Fibroblast of lung (primary cell): ENCODE measurements around the gene TRPM7. TPM values are rescaled to one million over a fixed set of nuclear protein-coding genes. Genes with fewer than 3 reads are reported as not detected.

ENCODE experiments used
- DNase-seq, 2 donors: peaks; one replicate each; pipeline versions ENCODE4 v3.0.0 to v3.0.0-alpha.2; 2010; ENCODE audit warnings: low read depth in 2 of 2
- H2AFZ ChIP-seq: 2 replicates; pipeline ENCODE4 v1.5.1; 2012; ENCODE audit warnings: low read length, control low read depth, inconsistent platforms
- H3K27ac ChIP-seq: 2 replicates; pipeline ENCODE4 v1.5.1; 2011; ENCODE audit warnings: low read length, control low read depth; ENCODE audit not compliant: insufficient read depth
- H3K27me3 ChIP-seq: 2 replicates; pipeline ENCODE4 v1.5.1; 2011; ENCODE audit warnings: mild to moderate bottlenecking, low read length; ENCODE audit not compliant: control insufficient read depth, insufficient read depth
- H3K36me3 ChIP-seq: 2 replicates; pipeline ENCODE4 v1.5.1; 2011; ENCODE audit warnings: low read length; ENCODE audit not compliant: control insufficient read depth, insufficient read depth
- H3K4me1 ChIP-seq: 2 replicates; pipeline ENCODE4 v1.5.1; 2011; ENCODE audit warnings: low read length; ENCODE audit not compliant: control insufficient read depth, insufficient read depth; ENCODE audit errors: extremely low read depth
- H3K4me2 ChIP-seq: 2 replicates; pipeline ENCODE4 v1.5.1; 2011; ENCODE audit warnings: low read length, control low read depth; ENCODE audit not compliant: insufficient read depth; ENCODE audit errors: extremely low read depth
- H3K4me3 ChIP-seq, 4 experiments: fragments of 200-600 bp in 1 of 4; sonication (generic) in 1 of 4; replicated peaks in 1 of 4; 2 replicates each; pipeline ENCODE4 v1.5.1; 2011 to 2016; ENCODE audit warnings: low read length in 4 of 4, low read depth in 3 of 4, mild to moderate bottlenecking in 3 of 4, control low read depth in 2 of 4, inconsistent platforms in 1 of 4, mixed read lengths in 1 of 4; ENCODE audit not compliant: insufficient read depth in 1 of 4; ENCODE audit errors: control extremely low read depth in 1 of 4
- H3K79me2 ChIP-seq: 2 replicates; pipeline ENCODE4 v1.5.1; 2012; ENCODE audit warnings: mild to moderate bottlenecking, low read length, inconsistent platforms; ENCODE audit not compliant: control insufficient read depth, insufficient read depth
- H3K9ac ChIP-seq: 2 replicates; pipeline ENCODE4 v1.5.1; 2011; ENCODE audit warnings: mild to moderate bottlenecking, low read length, control low read depth; ENCODE audit not compliant: insufficient read depth
- H3K9me3 ChIP-seq: 2 replicates; pipeline ENCODE4 v1.5.1; 2012; ENCODE audit warnings: low read depth, low read length; ENCODE audit not compliant: control insufficient read depth, insufficient read depth
- H4K20me1 ChIP-seq: 2 replicates; pipeline ENCODE4 v1.5.1; 2011; ENCODE audit warnings: low read length; ENCODE audit not compliant: control insufficient read depth, insufficient read depth; ENCODE audit errors: extremely low read depth
- CTCF ChIP-seq, 2 donors: IDR thresholded peaks in 1 of 2; conservative IDR thresholded peaks in 1 of 2; 1 replicate in 1 of 2; 2 replicates in 1 of 2; pipeline ENCODE4 v1.5.1; 2011 to 2012; ENCODE audit warnings: low read length in 2 of 2, control low read depth in 1 of 2, inconsistent platforms in 1 of 2, low read depth in 1 of 2, mild to moderate bottlenecking in 1 of 2
- EZH2 ChIP-seq: IDR thresholded peaks from 2 replicates; pipeline ENCODE4 v1.5.1; 2012; ENCODE audit warnings: low read length, control low read depth, mild to moderate bottlenecking; ENCODE audit errors: missing control alignments
- polyA plus RNA-seq, 2 donors: library from polyadenylated mRNA; depleted of rRNA in 1 of 2; stranded (reverse) in 1 of 2; unstranded in 1 of 2; fragments of >200 nt; gene quantifications; 2 replicates each; pipeline ENCODE4 v1.2.1, GENCODE V29; 2011 to 2012; ENCODE audit warnings: missing spikeins in 1 of 2
- total RNA-seq: library from RNA; depleted of rRNA; stranded (reverse); fragments of >200 nt; gene quantifications from 2 replicates; pipeline ENCODE4 v1.2.1, GENCODE V29; 2014

Gene TRPM7
- total and polyA plus RNA-seq, 2 donors (not counting 1 experiment from before 2014, with no cell fraction given): 30.3 to 64.4 TPM

GRCh38 chr15:50593761-50594160, 92.8 kb downstream of the TRPM7 start:
- no peak for TF ChIP-seq CTCF (conservative IDR thresholded peaks at IDR 0.05 in 1 of 2, IDR thresholded peaks at IDR 0.05 in 1 of 2; ENCODE audit: low read depth in 1 of 2, low read length in 2 of 2)
- TF ChIP-seq EZH2: no peak
- H3K36me3 ChIP-seq: no peaks in the 10 kb centered on the region

GRCh38 chr15:50590288-50590687, 96.3 kb downstream of the TRPM7 start:
- no peak overlapping the region for H3K27ac ChIP-seq
- no peaks in the 10 kb centered on the region for H3K27me3 ChIP-seq
- no peaks in the 10 kb centered on the region for H4K20me1 ChIP-seq
- no peaks in the 10 kb centered on the region for H3K36me3 ChIP-seq
- no peak overlapping the region for H3K4me2 ChIP-seq
- H2AFZ ChIP-seq: no peak overlapping the region
- DNase-seq: no peak
- TF ChIP-seq CTCF (conservative IDR thresholded peaks at IDR 0.05 in 1 of 2, IDR thresholded peaks at IDR 0.05 in 1 of 2; ENCODE audit: low read depth in 1 of 2, low read length in 2 of 2): no peak
- TF ChIP-seq EZH2: no peak
- H3K4me3 ChIP-seq: no peak overlapping the region
- no peaks in the 10 kb centered on the region for H3K79me2 ChIP-seq
- H3K9ac ChIP-seq: no peak overlapping the region
- no peaks in the 10 kb centered on the region for H3K9me3 ChIP-seq
- no peaks in the 10 kb centered on the region for H3K4me1 ChIP-seq

More at GRCh38 chr15:50593761-50594160, 92.8 kb downstream of the TRPM7 start:
- no peaks in the 10 kb centered on the region for H4K20me1 ChIP-seq
- H3K4me1 ChIP-seq: no peaks in the 10 kb centered on the region
- DNase-seq: no peak
- no peak overlapping the region for H2AFZ ChIP-seq
- H3K4me3 ChIP-seq: no peak overlapping the region
- H3K9me3 ChIP-seq: no peaks in the 10 kb centered on the region
- no peak overlapping the region for H3K9ac ChIP-seq
- H3K27ac ChIP-seq: no peak overlapping the region
- no peak overlapping the region for H3K4me2 ChIP-seq
- H3K27me3 ChIP-seq: no peaks in the 10 kb centered on the region
- no peaks in the 10 kb centered on the region for H3K79me2 ChIP-seq

GRCh38 chr15:50577492-50577891, 109.1 kb downstream of the TRPM7 start:
- Histone ChIP-seq H3K9ac (no peak overlapping the region), H3K79me2 (no peaks in the 10 kb centered on the region), H2AFZ (no peak overlapping the region), H3K4me1 (no peaks in the 10 kb centered on the region), H3K9me3 (no peaks in the 10 kb centered on the region), H3K27me3 (no peaks in the 10 kb centered on the region), H3K4me2 (no peak overlapping the region), H3K4me3 (no peak overlapping the region), H3K27ac (no peak overlapping the region), H3K36me3 (peaks cover 3% of the 10 kb centered on the region), H4K20me1 (no peaks in the 10 kb centered on the region)
- TF ChIP-seq EZH2: no peak
- TF ChIP-seq CTCF (conservative IDR thresholded peaks at IDR 0.05 in 1 of 2, IDR thresholded peaks at IDR 0.05 in 1 of 2; ENCODE audit: low read depth in 1 of 2, low read length in 2 of 2): no peak
- DNase-seq: no peak
